Erythroblast (primary cell): Measurements from ENCODE around the gene GFRA1.

ENCODE experiments used
- GATA1 ChIP-seq: IDR thresholded peaks from 2 replicates; pipeline ENCODE4 v1.6.1; 2011; ENCODE audit warnings: low read depth, mild to moderate bottlenecking, control low read depth, low read length, moderate library complexity
- POLR2A ChIP-seq: IDR thresholded peaks from 2 replicates; pipeline ENCODE4 v1.6.1; 2011; ENCODE audit warnings: mild to moderate bottlenecking, low read length

DNA sequence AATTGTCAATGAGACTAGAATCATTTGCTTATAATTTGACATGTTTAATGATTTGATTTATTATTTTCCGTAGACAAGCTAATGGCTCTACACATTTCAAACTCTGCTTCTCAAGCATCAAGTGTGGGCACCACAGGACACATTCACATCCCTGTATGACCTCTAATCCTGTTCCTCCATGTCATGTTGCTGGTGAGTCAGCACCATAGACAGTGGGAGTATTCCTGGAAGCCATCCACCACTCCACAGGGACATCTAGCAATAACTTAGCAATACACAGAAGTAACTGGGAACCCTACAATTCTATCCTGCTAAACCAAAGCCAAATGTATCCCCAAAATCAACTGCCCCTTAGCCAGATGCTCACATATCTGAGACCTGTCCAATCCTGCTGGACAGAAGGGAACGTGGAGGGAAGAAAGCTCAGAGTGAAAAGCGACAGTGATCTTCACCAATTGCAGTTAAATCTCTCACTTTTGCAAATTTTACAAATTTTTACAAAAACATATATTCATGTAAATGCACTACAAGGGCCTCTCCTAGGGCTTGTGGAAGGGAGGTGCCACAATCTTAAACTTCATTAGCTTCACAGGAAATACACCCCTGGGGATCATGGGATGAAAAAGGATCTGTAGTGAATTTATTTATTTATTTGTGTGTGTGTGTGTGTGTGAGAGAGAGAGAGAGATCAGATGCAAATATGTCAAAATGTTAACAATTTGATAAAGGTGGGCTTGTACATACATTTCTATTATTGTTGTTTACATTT lies 126.5 kb downstream of the GFRA1 start:
- TF ChIP-seq POLR2A: no peak
- TF ChIP-seq GATA1: no peak
